Measurements from ENCODE around the gene MAD1L1. TPM values are rescaled to one million over a fixed set of nuclear protein-coding genes. Genes with fewer than 3 reads are reported as not detected.

MAD1L1 gene
- total RNA-seq, 4 donors from 2014 or later, result 8.0 to 52.7 (median 26.7) TPM

- H3K27me3 ChIP-seq, result no peaks in the 10 kb centered on the region
- TF ChIP-seq POLR2AphosphoS5 (IDR thresholded peaks at IDR 0.05), result no peak
- no peak for TF ChIP-seq CTCF (IDR thresholded peaks at IDR 0.05)
- H3K9me3 ChIP-seq, result no peaks in the 10 kb centered on the region
- intact Hi-C loops (cut with DNase I; ENCODE audit: low total_unique reads) (no loop called here), in situ Hi-C loops (cut with MboI; ENCODE audit: low pct_ligation_motif_present in 1 of 4, low pct_unique_long_range_greater_than_20kb in 1 of 4, low sequenced_read_pairs in 3 of 4) (no loop called here)
- no peaks in the 10 kb centered on the region for H3K36me3 ChIP-seq
- no peak overlapping the region for H3K27ac ChIP-seq
- H3K4me3 ChIP-seq, result no peak overlapping the region
- 92% methylated on average over 14 of the region's 14 CpGs; no CpG with 5 or more reads in 1 of the 2 donors for WGBS, 2 donors (ENCODE audit: low coverage in 1 of 2)
- DNase-seq, result no peak
- H3K4me1 ChIP-seq, result peaks cover 0 to 11% (median 0%) of the 10 kb centered on the region in 4 donors
Measured at GRCh38 chr7:2080477-2080876, 152.3 kb downstream of the MAD1L1 start.

- intact Hi-C loops (cut with DNase I; ENCODE audit: low total_unique reads) (no loop called here), in situ Hi-C loops (cut with MboI; ENCODE audit: low pct_ligation_motif_present in 1 of 4, low pct_unique_long_range_greater_than_20kb in 1 of 4, low sequenced_read_pairs in 3 of 4) (no loop called here)
- Histone ChIP-seq H3K4me1 (peaks cover 0 to 11% (median 0%) of the 10 kb centered on the region in 4 donors), H3K27ac (peak overlapping the region in 3 of 4 donors; percentile 5 to 67 (median 6)), H3K27me3 (no peaks in the 10 kb centered on the region), H3K4me3 (peak overlapping the region in 1 of 4 donors; percentile 17), H3K36me3 (no peaks in the 10 kb centered on the region), H3K9me3 (no peaks in the 10 kb centered on the region)
- TF ChIP-seq CTCF (IDR thresholded peaks at IDR 0.05), result no peak
- TF ChIP-seq POLR2AphosphoS5 (IDR thresholded peaks at IDR 0.05), result no peak
- TF ChIP-seq EP300 (IDR thresholded peaks at IDR 0.05; ENCODE audit: low read depth), result no peak
- TF ChIP-seq POLR2A (IDR thresholded peaks at IDR 0.05), result no peak
- DNase-seq, result no peak
- 65% methylated on average over 4 of the region's 6 CpGs; no CpG with 5 or more reads in 1 of the 2 donors for WGBS, 2 donors (ENCODE audit: low coverage in 1 of 2)
Measured at GRCh38 chr7:2080060-2080387, 152.7 kb downstream of the MAD1L1 start.

- intact Hi-C loops (cut with DNase I; ENCODE audit: low total_unique reads) (no loop called here), in situ Hi-C loops (cut with MboI; ENCODE audit: low pct_ligation_motif_present in 1 of 4, low pct_unique_long_range_greater_than_20kb in 1 of 4, low sequenced_read_pairs in 3 of 4) (no loop called here)
- TF ChIP-seq CTCF (IDR thresholded peaks at IDR 0.05), result no peak
- no peak for TF ChIP-seq POLR2A (IDR thresholded peaks at IDR 0.05)
- no peak for TF ChIP-seq EP300 (IDR thresholded peaks at IDR 0.05; ENCODE audit: low read depth)
- TF ChIP-seq POLR2AphosphoS5 (IDR thresholded peaks at IDR 0.05), result no peak
- peak; percentile 47 for DNase-seq
- H3K4me3 ChIP-seq, result peak overlapping the region in 1 of 4 donors; percentile 17
- H3K27me3 ChIP-seq, result no peaks in the 10 kb centered on the region
- no peaks in the 10 kb centered on the region for H3K9me3 ChIP-seq
- H3K36me3 ChIP-seq, result no peaks in the 10 kb centered on the region
- 59 to 71% methylated on average over 6 to 22 of the region's 22 CpGs for WGBS, 2 donors (ENCODE audit: low coverage in 1 of 2)
- peak overlapping the region in 3 of 4 donors; percentile 5 to 67 (median 6) for H3K27ac ChIP-seq
- peaks cover 0 to 11% (median 0%) of the 10 kb centered on the region in 4 donors for H3K4me1 ChIP-seq
Measured at GRCh38 chr7:2079332-2080059, 153.2 kb downstream of the MAD1L1 start.

- in situ Hi-C loops (cut with MboI; ENCODE audit: low pct_ligation_motif_present in 1 of 4, low pct_unique_long_range_greater_than_20kb in 1 of 4, low sequenced_read_pairs in 3 of 4) (no loop called here), intact Hi-C loops (cut with DNase I; ENCODE audit: low total_unique reads) (no loop called here)
- WGBS, 2 donors (ENCODE audit: low coverage in 1 of 2), result 80 to 83% methylated on average over 1 to 13 of the region's 15 CpGs
- TF ChIP-seq POLR2AphosphoS5 (IDR thresholded peaks at IDR 0.05) (no peak), POLR2A (IDR thresholded peaks at IDR 0.05) (no peak), EP300 (IDR thresholded peaks at IDR 0.05; ENCODE audit: low read depth) (no peak), CTCF (IDR thresholded peaks at IDR 0.05) (no peak)
- Histone ChIP-seq H3K36me3 (no peaks in the 10 kb centered on the region), H3K27ac (peak overlapping the region in 1 of 4 donors; percentile 67), H3K4me1 (peaks cover 0 to 11% (median 0%) of the 10 kb centered on the region in 4 donors), H3K9me3 (no peaks in the 10 kb centered on the region), H3K4me3 (no peak overlapping the region), H3K27me3 (no peaks in the 10 kb centered on the region)
- DNase-seq, result no peak
Measured at GRCh38 chr7:2078899-2079298, 153.8 kb downstream of the MAD1L1 start.
